Uterus (tissue), 2 donors: ENCODE results near the gene JAKMIP2.

ENCODE experiments used
- CTCF ChIP-seq, 4 experiments: fragments of 200-600 bp in 2 of 4; fragments of 450-650 bp in 2 of 4; sonication (generic) in 2 of 4; IDR thresholded peaks; one replicate each; pipeline ENCODE4 v1.5.1; 2016 to 2019; ENCODE audit warnings: antibody characterized with exemption in 4 of 4, mild to moderate bottlenecking in 2 of 4, moderate library complexity in 1 of 4
- POLR2A ChIP-seq, 2 donors: fragments of 450-650 bp; IDR thresholded peaks; one replicate each; pipeline ENCODE4 v1.6.1; 2016; ENCODE audit warnings: antibody characterized with exemption in 2 of 2, mild to moderate bottlenecking in 1 of 2, moderate library complexity in 1 of 2

DNA sequence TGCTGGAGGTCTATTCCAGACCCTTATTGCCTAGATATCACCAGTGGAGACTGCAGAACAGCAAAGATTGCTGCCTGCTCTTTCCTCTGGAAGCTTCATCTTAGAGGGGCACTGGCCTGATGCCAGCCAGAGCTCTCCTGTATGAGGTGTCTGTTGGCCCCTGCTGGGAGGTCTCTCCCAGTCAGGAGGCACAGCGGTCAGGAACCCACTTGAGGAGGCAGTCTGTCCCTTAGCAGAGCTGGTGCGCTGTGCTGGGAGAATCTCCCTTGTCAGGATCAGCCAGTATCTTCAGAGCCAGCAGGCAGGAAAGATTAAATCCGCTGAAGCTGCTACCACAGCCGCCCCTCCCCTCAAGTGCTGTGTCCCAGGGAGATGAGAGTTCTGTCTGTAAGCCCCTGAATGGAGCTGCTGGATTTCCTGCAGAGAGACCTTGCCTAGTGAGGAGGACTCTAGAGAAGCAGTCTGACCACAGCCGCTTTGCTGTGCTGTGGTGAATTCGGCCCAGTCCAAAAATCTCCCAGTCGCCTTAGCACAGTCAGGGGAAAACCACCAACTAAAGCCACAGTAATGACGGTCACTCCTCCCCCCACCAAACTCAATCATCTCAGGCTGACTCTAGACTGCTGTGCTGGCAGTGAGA, 124.1 kb downstream of the JAKMIP2 start:
- TF ChIP-seq CTCF (IDR thresholded peaks at IDR 0.05), result no peak
- TF ChIP-seq POLR2A (IDR thresholded peaks at IDR 0.05), result no peak
